ENCODE data around the gene KCNH1. TPM values are rescaled to one million over a fixed set of nuclear protein-coding genes. Genes with fewer than 3 reads are reported as not detected.

KCNH1 gene
- total and polyA plus RNA-seq, 4 donors, result 0.02 to 0.31 TPM; not detected in 2

GRCh38 chr1:211092955-211093354 is 41.0 kb downstream of the KCNH1 start:
- DNase-seq (no peak), ATAC-seq (ENCODE audit: insufficient read depth, low FRiP score) (no peak)
- H3K9ac ChIP-seq (ENCODE audit: insufficient read depth in 1 of 2, low read length in 2 of 2), result no peak overlapping the region
- no peaks in the 10 kb centered on the region for H3K27me3 ChIP-seq (ENCODE audit: control insufficient read depth in 3 of 3, insufficient read depth in 3 of 3, low read length in 2 of 3)
- H3K9me3 ChIP-seq (ENCODE audit: control insufficient read depth in 4 of 4, insufficient read depth in 3 of 4, low read length in 3 of 4), result peaks cover 0 to 4% (median 0%) of the 10 kb centered on the region in 4 donors
- H3K27ac ChIP-seq (ENCODE audit: low read depth in 1 of 2, low read length in 1 of 2), result no peak overlapping the region
- 87 to 88% methylated on average over 5 of the region's 5 CpGs for WGBS, 2 donors
- H3K4me3 ChIP-seq, result no peak overlapping the region
- TF ChIP-seq CTCF (IDR thresholded peaks at IDR 0.05; ENCODE audit: control extremely low read depth, extremely low read depth), result no peak
- no peaks in the 10 kb centered on the region for H3K36me3 ChIP-seq (ENCODE audit: control insufficient read depth in 4 of 4, insufficient read depth in 4 of 4, low read length in 4 of 4)
- H3K4me1 ChIP-seq (ENCODE audit: control insufficient read depth in 5 of 5, insufficient read depth in 5 of 5, low read length in 5 of 5), result no peaks in the 10 kb centered on the region

DNA sequence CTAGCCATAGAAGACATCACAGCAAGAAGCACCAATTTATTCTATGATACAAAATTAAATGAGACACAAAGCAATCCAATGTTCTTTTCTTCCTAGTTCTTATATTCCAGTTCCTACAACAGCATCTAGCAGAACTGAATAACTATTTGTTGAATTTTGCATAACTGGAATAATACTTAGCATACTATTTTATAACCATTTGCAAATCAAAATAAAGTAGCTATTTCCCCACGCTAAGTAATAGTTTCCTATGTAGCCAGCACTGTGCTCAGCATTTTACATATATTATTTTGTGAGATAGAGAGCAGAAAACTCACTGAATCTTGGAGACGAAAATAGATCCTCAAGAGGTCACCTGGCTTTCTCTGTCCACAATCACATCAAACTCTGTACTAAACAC is 42.1 kb downstream of the KCNH1 start:
- Histone ChIP-seq H3K4me3 (no peak overlapping the region), H3K36me3 (ENCODE audit: control insufficient read depth in 4 of 4, insufficient read depth in 4 of 4, low read length in 4 of 4) (no peaks in the 10 kb centered on the region), H3K27me3 (ENCODE audit: control insufficient read depth in 3 of 3, insufficient read depth in 3 of 3, low read length in 2 of 3) (no peaks in the 10 kb centered on the region), H3K9me3 (ENCODE audit: control insufficient read depth in 4 of 4, insufficient read depth in 3 of 4, low read length in 3 of 4) (peaks cover 0 to 4% (median 0%) of the 10 kb centered on the region in 4 donors), H3K9ac (ENCODE audit: insufficient read depth in 1 of 2, low read length in 2 of 2) (no peak overlapping the region), H3K27ac (ENCODE audit: low read depth in 1 of 2, low read length in 1 of 2) (no peak overlapping the region), H3K4me1 (ENCODE audit: control insufficient read depth in 5 of 5, insufficient read depth in 5 of 5, low read length in 5 of 5) (no peaks in the 10 kb centered on the region)
- WGBS, 2 donors, result 78% methylated on average over 2 of the region's 2 CpGs
- ATAC-seq (ENCODE audit: insufficient read depth, low FRiP score) (no peak), DNase-seq (no peak)
- TF ChIP-seq CTCF (IDR thresholded peaks at IDR 0.05; ENCODE audit: control extremely low read depth, extremely low read depth), result no peak

DNA sequence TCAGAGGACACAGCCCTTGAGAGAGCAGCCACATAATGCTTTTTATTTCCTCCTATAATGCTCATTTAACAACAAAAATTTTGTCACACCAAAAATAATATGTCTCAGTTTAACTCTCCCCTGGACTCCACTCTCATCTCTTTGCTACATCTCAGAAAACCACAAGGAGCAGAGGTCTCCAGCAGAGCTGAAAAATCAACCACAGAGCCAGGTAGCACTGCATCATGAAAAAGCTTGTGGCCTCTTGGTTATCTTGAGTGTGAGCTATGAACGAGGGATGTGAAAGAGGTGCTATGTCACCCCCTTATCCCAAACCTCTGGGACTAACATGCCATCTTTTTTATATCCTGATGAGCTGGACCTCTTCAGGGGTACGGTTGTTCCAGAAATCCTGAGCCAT is 44.4 kb downstream of the KCNH1 start:
- 37 to 78% methylated on average over 2 of the region's 2 CpGs for WGBS, 2 donors
- H3K27ac ChIP-seq (ENCODE audit: low read depth in 1 of 2, low read length in 1 of 2), result no peak overlapping the region

More for the DNA sequence above, 44.4 kb downstream of the KCNH1 start:
- no peak for ATAC-seq (ENCODE audit: insufficient read depth, low FRiP score)
- Histone ChIP-seq H3K4me1 (ENCODE audit: control insufficient read depth in 5 of 5, insufficient read depth in 5 of 5, low read length in 5 of 5) (no peaks in the 10 kb centered on the region), H3K4me3 (no peak overlapping the region), H3K9me3 (ENCODE audit: control insufficient read depth in 4 of 4, insufficient read depth in 3 of 4, low read length in 3 of 4) (peaks cover 0 to 4% (median 0%) of the 10 kb centered on the region in 4 donors), H3K27me3 (ENCODE audit: control insufficient read depth in 3 of 3, insufficient read depth in 3 of 3, low read length in 2 of 3) (no peaks in the 10 kb centered on the region), H3K9ac (ENCODE audit: insufficient read depth in 1 of 2, low read length in 2 of 2) (no peak overlapping the region), H3K36me3 (ENCODE audit: control insufficient read depth in 4 of 4, insufficient read depth in 4 of 4, low read length in 4 of 4) (no peaks in the 10 kb centered on the region)
- TF ChIP-seq CTCF (IDR thresholded peaks at IDR 0.05; ENCODE audit: control extremely low read depth, extremely low read depth), result no peak
- DNase-seq, result no peak

Data from lung (tissue), 12 donors.